C1 segment of cervical spinal cord (tissue), 14 donors: ENCODE measurements around the gene ALDH2.
"Not testable (repeated sequence)": the region's sequence is repeated elsewhere in the genome, so short reads cannot be mapped to it uniquely, and the experiment has no call there.

Source experiments
- DNase-seq, 14 donors: peaks; one replicate each; lab custom pipeline; 2025; lab: John Stamatoyannopoulos, UW

ALDH2 gene

GRCh38 chr12:111766608-111767361, at the start of gene ALDH2:
Gene ALDH2, plus strand, starts transcription at chr12:111766933. Its CDS starts 50 bp downstream, at chr12:111766983.
- peak in 12 of 14 donors; percentile 28 to 81 (median 62) for DNase-seq

- not testable (repeated sequence) for DNase-seq
Measured at GRCh38 chr12:111719316-111719715, 47.4 kb upstream of the ALDH2 start.

GRCh38 chr12:111720457-111720856, 46.3 kb upstream of the ALDH2 start:
- no peak for DNase-seq

- not testable (repeated sequence) for DNase-seq
Measured at GRCh38 chr12:111723646-111724360, 42.9 kb upstream of the ALDH2 start.

- no peak for DNase-seq
Measured at GRCh38 chr12:111728795-111729194, 37.9 kb upstream of the ALDH2 start.

GRCh38 chr12:111730420-111730819, 36.3 kb upstream of the ALDH2 start:
- DNase-seq = no peak

GRCh38 chr12:111732786-111733185, 33.9 kb upstream of the ALDH2 start:
- DNase-seq = no peak

GRCh38 chr12:111733340-111733915, 33.3 kb upstream of the ALDH2 start:
- no peak for DNase-seq

- DNase-seq = not testable (repeated sequence)
Measured at GRCh38 chr12:111739524-111739923, 27.2 kb upstream of the ALDH2 start.

GRCh38 chr12:111741235-111741812, 25.4 kb upstream of the ALDH2 start:
- DNase-seq = no peak

- no peak for DNase-seq
Measured at GRCh38 chr12:111745211-111745610, 21.5 kb upstream of the ALDH2 start.

GRCh38 chr12:111747333-111747732, 19.4 kb upstream of the ALDH2 start:
- no peak for DNase-seq

GRCh38 chr12:111748151-111748672, 18.5 kb upstream of the ALDH2 start:
- DNase-seq = no peak

GRCh38 chr12:111748867-111749266, 17.9 kb upstream of the ALDH2 start:
- no peak for DNase-seq

GRCh38 chr12:111749391-111749790, 17.3 kb upstream of the ALDH2 start:
- no peak for DNase-seq

- DNase-seq = peak in 8 of 14 donors; percentile 11 to 46 (median 29)
Measured at GRCh38 chr12:111753144-111753881, 13.4 kb upstream of the ALDH2 start.

GRCh38 chr12:111754671-111755070, 12.1 kb upstream of the ALDH2 start:
- DNase-seq = peak in 8 of 14 donors; percentile 5 to 52 (median 22)

- DNase-seq = no peak
Measured at GRCh38 chr12:111756196-111756595, 10.5 kb upstream of the ALDH2 start.

- DNase-seq = peak in 1 of 14 donors; percentile 15
Measured at GRCh38 chr12:111756681-111757080, 10.1 kb upstream of the ALDH2 start.

- DNase-seq = peak in 10 of 14 donors; percentile 34 to 63 (median 47)
Measured at GRCh38 chr12:111757361-111758119, 9.2 kb upstream of the ALDH2 start.
